Measurements from ENCODE around the gene SMYD1. TPM values are rescaled to one million over a fixed set of nuclear protein-coding genes. Genes with fewer than 3 reads are reported as not detected.
A peak's percentile ranks its signal among the peaks of the same experiment; 100 is the strongest.

The SMYD1 gene
- total RNA-seq, 6 donors from 2014 or later: not detected

DNA sequence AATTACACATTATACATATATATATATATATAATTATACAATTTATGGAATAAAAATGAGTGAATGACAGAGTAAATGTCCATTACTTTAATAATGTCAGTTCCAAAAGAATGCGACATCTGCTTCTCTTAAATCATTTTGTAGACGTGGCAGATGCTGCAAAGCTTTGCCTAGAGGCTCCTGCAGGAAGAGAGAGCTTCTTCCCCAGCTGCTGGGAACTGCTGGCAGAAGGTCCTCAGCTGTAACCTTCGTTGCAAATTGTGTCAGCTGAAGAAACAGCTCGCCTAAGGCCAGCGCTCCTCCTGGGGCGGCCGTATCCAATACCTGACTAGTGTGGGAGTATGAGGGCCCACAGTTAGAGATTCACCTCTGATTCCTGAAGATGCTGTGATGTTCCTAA, 92.9 kb downstream of the SMYD1 start:
- WGBS, 2 donors: 88 to 91% methylated on average over 7 of the region's 7 CpGs
- Histone ChIP-seq H3K4me3 (no peak overlapping the region), H3K27ac (no peak overlapping the region), H3K4me1 (no peaks in the 10 kb centered on the region), H3K27me3 (no peaks in the 10 kb centered on the region), H3K36me3 (no peaks in the 10 kb centered on the region), H3K9me3 (no peaks in the 10 kb centered on the region)
- ATAC-seq (ENCODE audit: low FRiP score in 2 of 2) (no peak), DNase-seq (peak in 1 of 2 donors; percentile 7)
- TF ChIP-seq POLR2A (IDR thresholded peaks at IDR 0.05) (no peak), POLR2AphosphoS5 (IDR thresholded peaks at IDR 0.05) (no peak), EP300 (IDR thresholded peaks at IDR 0.05) (no peak)
- TF ChIP-seq, protein P1, sequence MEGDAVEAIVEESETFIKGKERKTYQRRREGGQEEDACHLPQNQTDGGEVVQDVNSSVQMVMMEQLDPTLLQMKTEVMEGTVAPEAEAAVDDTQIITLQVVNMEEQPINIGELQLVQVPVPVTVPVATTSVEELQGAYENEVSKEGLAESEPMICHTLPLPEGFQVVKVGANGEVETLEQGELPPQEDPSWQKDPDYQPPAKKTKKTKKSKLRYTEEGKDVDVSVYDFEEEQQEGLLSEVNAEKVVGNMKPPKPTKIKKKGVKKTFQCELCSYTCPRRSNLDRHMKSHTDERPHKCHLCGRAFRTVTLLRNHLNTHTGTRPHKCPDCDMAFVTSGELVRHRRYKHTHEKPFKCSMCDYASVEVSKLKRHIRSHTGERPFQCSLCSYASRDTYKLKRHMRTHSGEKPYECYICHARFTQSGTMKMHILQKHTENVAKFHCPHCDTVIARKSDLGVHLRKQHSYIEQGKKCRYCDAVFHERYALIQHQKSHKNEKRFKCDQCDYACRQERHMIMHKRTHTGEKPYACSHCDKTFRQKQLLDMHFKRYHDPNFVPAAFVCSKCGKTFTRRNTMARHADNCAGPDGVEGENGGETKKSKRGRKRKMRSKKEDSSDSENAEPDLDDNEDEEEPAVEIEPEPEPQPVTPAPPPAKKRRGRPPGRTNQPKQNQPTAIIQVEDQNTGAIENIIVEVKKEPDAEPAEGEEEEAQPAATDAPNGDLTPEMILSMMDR (IDR thresholded peaks at IDR 0.05): no peak

DNA sequence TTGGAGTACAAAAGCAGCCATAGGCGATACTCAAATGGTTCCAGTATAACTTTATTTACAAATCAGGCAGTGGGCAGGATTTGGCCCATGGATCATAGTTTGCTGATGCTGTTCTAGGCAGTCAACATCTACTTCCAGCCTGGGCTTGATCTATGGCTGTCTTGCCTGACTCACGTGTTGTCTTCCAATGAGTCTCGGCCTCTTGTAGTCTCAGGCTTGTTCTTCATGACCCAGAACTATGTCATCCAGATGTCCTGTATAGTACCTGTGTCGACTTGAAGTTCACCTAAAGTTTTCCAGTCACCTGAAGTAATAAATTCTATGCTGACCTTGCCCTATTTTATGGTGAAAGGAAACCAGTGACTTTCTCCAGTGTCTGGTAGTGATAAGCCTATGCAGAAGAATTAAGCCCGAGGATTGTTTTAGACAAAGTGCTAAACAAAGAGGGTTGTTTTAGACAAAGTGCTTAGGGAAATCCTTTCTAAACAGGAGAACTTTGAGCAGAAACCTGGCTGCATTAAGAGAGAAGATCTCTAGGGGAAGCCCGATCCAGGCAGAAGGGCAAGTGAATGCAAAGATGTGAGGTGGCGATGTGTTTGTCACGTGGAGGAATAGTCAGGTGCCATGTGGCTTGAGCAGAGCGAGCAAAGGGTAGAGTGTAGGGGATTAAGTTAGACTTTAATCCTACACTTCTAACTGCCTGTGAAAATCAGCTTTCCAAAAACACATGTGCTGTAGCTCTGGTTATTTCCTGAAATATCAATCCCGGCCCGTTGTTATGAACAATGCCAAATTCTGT, 94.0 kb downstream of the SMYD1 start:
- Histone ChIP-seq H3K36me3 (no peaks in the 10 kb centered on the region), H3K27me3 (no peaks in the 10 kb centered on the region), H3K27ac (no peak overlapping the region), H3K9me3 (no peaks in the 10 kb centered on the region), H3K4me3 (no peak overlapping the region), H3K4me1 (no peaks in the 10 kb centered on the region)
- WGBS, 2 donors: 81 to 86% methylated on average over 11 of the region's 11 CpGs
- TF ChIP-seq POLR2A (IDR thresholded peaks at IDR 0.05) (no peak), POLR2AphosphoS5 (IDR thresholded peaks at IDR 0.05) (no peak), EP300 (IDR thresholded peaks at IDR 0.05) (no peak)
- TF ChIP-seq, protein P1 (IDR thresholded peaks at IDR 0.05): no peak
- ATAC-seq (ENCODE audit: low FRiP score in 2 of 2) (no peak), DNase-seq (no peak)

Small RNA genes within 50 kb of the gene (small RNA-seq; reads per million reads assigned to genes)
- gene MIR4780: 0 reads per million in 4 donors

Other genes with a start within 250 kb of the SMYD1 start
- 1 to 10 TPM in 5 of 6 donors, under 1 TPM in 1; 0.84 to 8.6 (median 4.5) TPM for gene RGPD2, start 242.0 kb upstream of the SMYD1 start, total RNA-seq
- not detected for gene RNU2-63P, start 51.3 kb upstream of the SMYD1 start, total RNA-seq
- gene KRCC1, start 12.0 kb upstream of the SMYD1 start, total RNA-seq: 10 to 100 TPM in 5 of 6 donors, 1 to 10 TPM in 1; 7.4 to 36.7 (median 18.3) TPM
- gene FABP1, start 60.2 kb downstream of the SMYD1 start, total RNA-seq: 1 to 10 TPM in 1 of 6 donors, under 1 TPM in 1, not detected in 4; 0.67 to 1.0 TPM
- 10 to 100 TPM in 5 of 6 donors, 1 to 10 TPM in 1; 1.0 to 33.6 (median 20.6) TPM for gene THNSL2, start 102.5 kb downstream of the SMYD1 start, total RNA-seq

All from upper lobe of left lung (tissue), 6 donors.